Measurements from ENCODE around the gene CNDP1.

CNDP1 gene

DNA sequence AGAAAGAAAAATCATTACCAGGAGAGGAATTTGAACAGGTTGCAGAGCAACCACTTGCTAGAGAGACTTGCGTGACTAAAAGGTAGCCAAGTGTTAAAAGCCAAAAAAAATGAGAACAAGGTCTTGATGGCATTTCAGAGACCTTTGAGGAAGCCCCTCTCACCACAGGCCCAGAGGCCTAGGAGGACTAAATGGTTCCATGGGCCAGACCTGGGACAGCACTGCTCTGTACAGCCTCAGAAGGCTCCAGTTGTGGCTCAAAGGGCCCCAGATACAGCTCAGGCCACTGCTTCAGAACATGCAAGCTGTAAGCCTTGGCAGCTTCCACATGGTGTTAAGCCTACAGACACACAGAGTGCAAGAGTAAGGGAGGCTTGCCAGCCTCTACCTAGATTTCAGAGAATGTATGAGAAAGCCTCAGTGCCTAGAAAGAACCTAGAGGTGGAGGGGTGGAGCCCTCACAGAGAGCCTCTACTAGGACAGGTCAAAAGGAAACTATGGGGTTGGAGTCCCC lies 15.3 kb downstream of the CNDP1 start:
- no peak overlapping the region for H3K27ac ChIP-seq
- no peak for TF ChIP-seq ZFX (IDR thresholded peaks at IDR 0.05)
- TF ChIP-seq, protein P1, sequence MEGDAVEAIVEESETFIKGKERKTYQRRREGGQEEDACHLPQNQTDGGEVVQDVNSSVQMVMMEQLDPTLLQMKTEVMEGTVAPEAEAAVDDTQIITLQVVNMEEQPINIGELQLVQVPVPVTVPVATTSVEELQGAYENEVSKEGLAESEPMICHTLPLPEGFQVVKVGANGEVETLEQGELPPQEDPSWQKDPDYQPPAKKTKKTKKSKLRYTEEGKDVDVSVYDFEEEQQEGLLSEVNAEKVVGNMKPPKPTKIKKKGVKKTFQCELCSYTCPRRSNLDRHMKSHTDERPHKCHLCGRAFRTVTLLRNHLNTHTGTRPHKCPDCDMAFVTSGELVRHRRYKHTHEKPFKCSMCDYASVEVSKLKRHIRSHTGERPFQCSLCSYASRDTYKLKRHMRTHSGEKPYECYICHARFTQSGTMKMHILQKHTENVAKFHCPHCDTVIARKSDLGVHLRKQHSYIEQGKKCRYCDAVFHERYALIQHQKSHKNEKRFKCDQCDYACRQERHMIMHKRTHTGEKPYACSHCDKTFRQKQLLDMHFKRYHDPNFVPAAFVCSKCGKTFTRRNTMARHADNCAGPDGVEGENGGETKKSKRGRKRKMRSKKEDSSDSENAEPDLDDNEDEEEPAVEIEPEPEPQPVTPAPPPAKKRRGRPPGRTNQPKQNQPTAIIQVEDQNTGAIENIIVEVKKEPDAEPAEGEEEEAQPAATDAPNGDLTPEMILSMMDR (conservative IDR thresholded peaks at IDR 0.05) = no peak

DNA sequence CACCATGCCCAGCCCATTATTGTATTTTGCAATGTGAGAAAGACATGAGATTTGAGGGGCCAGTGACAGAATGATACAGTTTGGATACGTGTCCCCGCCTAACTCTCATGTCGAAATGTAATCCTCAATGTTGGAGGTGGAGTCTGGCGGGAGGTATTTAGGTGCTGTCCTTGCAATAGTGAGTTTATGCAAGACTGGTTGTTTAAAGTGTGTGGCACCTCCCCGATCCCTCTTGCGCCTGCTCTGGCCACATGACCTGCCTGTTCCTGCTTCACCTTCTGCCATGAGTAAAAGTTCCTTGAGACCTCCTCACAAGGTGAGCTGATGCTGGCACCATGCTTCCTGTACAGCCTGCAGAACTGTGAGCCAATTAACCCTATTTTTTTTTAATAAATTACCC lies 16.6 kb downstream of the CNDP1 start:
- no peak for TF ChIP-seq ZFX (IDR thresholded peaks at IDR 0.05)
- TF ChIP-seq, protein P1 (conservative IDR thresholded peaks at IDR 0.05) = no peak
- H3K27ac ChIP-seq = no peak overlapping the region

DNA sequence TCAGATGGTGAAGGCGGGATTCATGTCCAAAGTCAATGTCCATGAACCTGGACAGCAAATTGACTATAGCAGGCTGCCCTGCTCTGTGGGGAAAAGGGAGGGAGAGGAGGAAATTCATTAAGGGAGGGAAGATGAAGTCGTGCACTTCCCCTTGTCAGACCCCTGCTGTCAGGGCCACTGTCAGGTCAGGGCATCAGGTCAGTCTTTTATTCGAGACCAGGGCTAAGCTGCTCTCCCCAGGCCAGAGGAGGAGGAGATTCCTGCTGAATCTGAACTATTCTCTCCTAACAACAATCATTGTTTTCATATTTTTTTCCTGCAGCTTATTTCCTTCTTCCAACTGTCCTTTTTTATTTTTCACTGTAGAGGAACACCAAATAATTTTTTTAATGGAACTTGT lies 17.2 kb downstream of the CNDP1 start:
- H3K27ac ChIP-seq = no peak overlapping the region
- TF ChIP-seq, protein P1 (conservative IDR thresholded peaks at IDR 0.05) = no peak
- no peak for TF ChIP-seq ZFX (IDR thresholded peaks at IDR 0.05)

DNA sequence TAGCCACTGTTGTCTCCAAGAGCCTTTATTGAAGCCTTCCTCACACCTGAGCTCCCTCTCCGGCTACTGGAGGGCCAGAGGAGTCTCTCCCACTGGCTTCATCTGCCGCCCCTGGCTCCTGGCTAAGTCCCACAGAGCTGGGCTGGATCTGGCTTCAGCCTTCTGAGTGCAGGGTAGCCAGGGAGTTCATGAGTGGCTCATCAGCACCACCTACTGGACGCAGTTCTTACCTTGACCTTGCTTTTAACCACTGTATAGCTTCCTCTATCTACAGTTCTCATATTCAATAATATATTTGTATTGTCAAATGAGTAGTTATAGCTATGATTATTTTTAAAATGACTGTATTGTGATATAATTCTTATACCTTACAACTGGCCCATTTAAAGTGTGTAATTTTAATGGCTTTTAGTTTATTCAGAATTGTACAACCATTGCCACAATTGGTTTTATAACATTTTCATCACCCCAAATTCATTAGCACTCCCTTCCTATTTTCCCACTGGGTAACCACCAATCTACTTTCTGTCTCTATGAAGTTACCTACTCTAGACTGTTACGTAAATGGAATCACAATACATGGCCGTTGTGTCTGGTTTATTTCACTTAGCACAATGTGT lies 17.7 kb downstream of the CNDP1 start:
- TF ChIP-seq, protein P1 (conservative IDR thresholded peaks at IDR 0.05) = peak; percentile 85
- TF ChIP-seq ZFX (IDR thresholded peaks at IDR 0.05) = no peak

DNA sequence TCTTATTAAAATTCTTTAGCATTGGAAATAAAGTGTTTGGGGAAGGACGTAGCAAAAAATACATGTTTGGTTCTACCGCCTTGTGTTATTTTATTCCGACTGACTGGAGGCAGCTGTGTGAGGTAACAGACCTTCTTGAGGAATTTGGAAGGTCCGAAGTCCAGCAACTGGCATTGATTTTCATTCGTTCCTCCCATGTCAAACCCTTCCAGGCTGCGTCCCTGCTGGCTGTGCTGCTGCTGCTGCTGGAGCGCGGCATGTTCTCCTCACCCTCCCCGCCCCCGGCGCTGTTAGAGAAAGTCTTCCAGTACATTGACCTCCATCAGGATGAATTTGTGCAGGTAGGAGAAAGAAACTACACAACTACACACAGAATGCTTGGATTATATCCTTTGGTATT lies 21.8 kb downstream of the CNDP1 start:
- H3K27ac ChIP-seq = no peak overlapping the region
- no peak for TF ChIP-seq ZFX (IDR thresholded peaks at IDR 0.05)
- TF ChIP-seq, protein P1 (conservative IDR thresholded peaks at IDR 0.05) = no peak

More for the DNA sequence above, 17.7 kb downstream of the CNDP1 start:
- no peak overlapping the region for H3K27ac ChIP-seq

DNA sequence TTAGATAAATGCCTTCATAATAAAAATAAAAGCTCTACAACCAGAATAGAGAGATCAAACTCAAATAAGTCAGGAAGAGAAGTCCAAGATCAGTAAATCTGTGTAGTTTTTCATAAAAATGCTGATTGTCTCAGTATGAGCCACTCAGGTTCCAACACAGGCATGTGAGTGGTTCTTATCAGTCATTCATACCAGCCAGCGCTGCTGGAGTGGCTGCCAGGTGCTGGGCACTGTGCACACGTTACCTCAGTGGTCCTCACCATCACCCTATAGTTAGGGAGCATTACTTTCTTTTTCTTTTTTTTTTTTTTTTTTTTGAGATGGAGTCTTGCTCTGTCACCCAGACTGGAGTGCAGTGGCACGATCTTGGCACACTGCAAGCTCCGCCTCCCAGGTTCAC lies 23.8 kb downstream of the CNDP1 start:
- TF ChIP-seq ZFX (IDR thresholded peaks at IDR 0.05) = no peak
- TF ChIP-seq, protein P1 (conservative IDR thresholded peaks at IDR 0.05) = no peak
- no peak overlapping the region for H3K27ac ChIP-seq

DNA sequence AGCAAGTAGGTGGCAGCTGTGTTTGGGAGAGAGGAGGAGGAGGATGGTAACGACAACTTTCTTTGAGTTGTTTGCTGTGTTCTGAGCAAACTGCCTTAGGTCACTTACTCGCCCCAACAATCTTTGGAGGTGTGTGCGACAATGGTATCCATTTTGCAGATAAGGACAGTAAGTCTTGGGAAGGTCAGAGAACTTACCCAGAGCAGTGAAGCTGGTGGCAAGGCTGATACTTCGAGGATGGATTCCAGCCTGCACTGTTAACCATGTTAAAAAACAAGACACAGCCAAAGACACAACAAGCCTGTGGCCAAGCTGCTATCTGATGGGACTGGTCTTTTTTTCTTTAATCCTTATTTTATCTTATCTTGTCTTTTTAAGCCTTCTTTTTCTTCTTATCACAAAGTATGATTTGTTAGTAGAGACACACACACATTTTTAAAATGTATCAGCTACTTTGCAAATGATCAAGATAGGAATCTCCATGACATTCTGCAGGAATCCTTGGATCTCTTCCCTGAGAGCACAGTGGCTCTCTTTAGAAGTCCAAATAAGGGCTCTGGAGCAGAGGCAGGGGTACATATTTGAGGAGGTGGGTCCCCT lies 27.9 kb downstream of the CNDP1 start:
- H3K27ac ChIP-seq = peak overlapping the region; percentile 47; the same call in 1 of the 2 replicates
- TF ChIP-seq ZFX (IDR thresholded peaks at IDR 0.05) = no peak
- TF ChIP-seq, protein P1 (conservative IDR thresholded peaks at IDR 0.05) = no peak
